Measurements from ENCODE around the gene GSTT4.

DNA sequence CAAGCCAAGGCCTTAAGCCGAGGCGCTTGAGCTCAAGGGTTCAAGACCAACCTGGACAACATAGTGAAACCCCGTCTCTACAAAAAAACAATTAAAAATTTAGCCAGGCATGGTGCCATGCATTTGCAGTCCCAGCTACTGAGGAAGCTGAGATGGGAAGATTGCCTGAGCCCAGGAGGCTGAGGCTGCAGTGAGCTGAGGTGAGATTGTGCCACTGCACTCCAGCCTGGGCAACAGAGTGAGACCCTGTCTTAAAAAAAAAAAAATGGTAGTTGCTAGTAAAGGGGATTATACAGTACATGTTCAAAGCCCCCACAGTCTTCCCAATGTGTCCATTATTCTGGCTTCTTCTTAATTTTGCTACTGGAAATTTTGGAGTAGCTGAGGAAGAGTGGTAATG is 24.1 kb upstream of the GSTT4 start:
- TF ChIP-seq POLR2A (IDR thresholded peaks at IDR 0.05) = no peak
- TF ChIP-seq, protein P1, sequence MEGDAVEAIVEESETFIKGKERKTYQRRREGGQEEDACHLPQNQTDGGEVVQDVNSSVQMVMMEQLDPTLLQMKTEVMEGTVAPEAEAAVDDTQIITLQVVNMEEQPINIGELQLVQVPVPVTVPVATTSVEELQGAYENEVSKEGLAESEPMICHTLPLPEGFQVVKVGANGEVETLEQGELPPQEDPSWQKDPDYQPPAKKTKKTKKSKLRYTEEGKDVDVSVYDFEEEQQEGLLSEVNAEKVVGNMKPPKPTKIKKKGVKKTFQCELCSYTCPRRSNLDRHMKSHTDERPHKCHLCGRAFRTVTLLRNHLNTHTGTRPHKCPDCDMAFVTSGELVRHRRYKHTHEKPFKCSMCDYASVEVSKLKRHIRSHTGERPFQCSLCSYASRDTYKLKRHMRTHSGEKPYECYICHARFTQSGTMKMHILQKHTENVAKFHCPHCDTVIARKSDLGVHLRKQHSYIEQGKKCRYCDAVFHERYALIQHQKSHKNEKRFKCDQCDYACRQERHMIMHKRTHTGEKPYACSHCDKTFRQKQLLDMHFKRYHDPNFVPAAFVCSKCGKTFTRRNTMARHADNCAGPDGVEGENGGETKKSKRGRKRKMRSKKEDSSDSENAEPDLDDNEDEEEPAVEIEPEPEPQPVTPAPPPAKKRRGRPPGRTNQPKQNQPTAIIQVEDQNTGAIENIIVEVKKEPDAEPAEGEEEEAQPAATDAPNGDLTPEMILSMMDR (IDR thresholded peaks at IDR 0.05) = no peak
